G401.6 (cell line): ENCODE results near the gene AREG.

ENCODE experiments used
- FAIRE-seq: peaks from 2 replicates; lab custom pipeline; 2012; peaks lifted over from hg19 to GRCh38; lab: Jason Lieb, UNC

The AREG gene

GRCh38 chr4:74463123-74463522 lies 18.2 kb downstream of the AREG start:
- no peak for FAIRE-seq

GRCh38 chr4:74464291-74464690 lies 19.4 kb downstream of the AREG start:
- no peak for FAIRE-seq

GRCh38 chr4:74466242-74466641 lies 21.3 kb downstream of the AREG start:
- no peak for FAIRE-seq

GRCh38 chr4:74471264-74471663 lies 26.3 kb downstream of the AREG start:
- no peak for FAIRE-seq

GRCh38 chr4:74473155-74473811 lies 28.3 kb downstream of the AREG start:
- no peak for FAIRE-seq

- no peak for FAIRE-seq
These were observed 29.6 kb downstream of the AREG start for GRCh38 chr4:74474345-74475090.

- FAIRE-seq = no peak
These were observed 30.3 kb downstream of the AREG start for GRCh38 chr4:74475091-74475800.

GRCh38 chr4:74475946-74476345 lies 31.0 kb downstream of the AREG start:
- no peak for FAIRE-seq

GRCh38 chr4:74479009-74479408 lies 34.1 kb downstream of the AREG start:
- FAIRE-seq = no peak

GRCh38 chr4:74480267-74480666 lies 35.3 kb downstream of the AREG start:
- no peak for FAIRE-seq

GRCh38 chr4:74481891-74482609 lies 37.1 kb downstream of the AREG start:
- FAIRE-seq = no peak

GRCh38 chr4:74483226-74483911 lies 38.4 kb downstream of the AREG start:
- no peak for FAIRE-seq

- FAIRE-seq = no peak
These were observed 42.0 kb downstream of the AREG start for GRCh38 chr4:74486905-74487304.

- FAIRE-seq = no peak
These were observed 42.8 kb downstream of the AREG start for GRCh38 chr4:74487771-74488170.

GRCh38 chr4:74490736-74491135 lies 45.8 kb downstream of the AREG start:
- no peak for FAIRE-seq

- no peak for FAIRE-seq
These were observed 55.2 kb downstream of the AREG start for GRCh38 chr4:74499986-74500781.

GRCh38 chr4:74501579-74501978 lies 56.6 kb downstream of the AREG start:
- FAIRE-seq = no peak

GRCh38 chr4:74503580-74503979 lies 58.6 kb downstream of the AREG start:
- FAIRE-seq = no peak

GRCh38 chr4:74504212-74504611 lies 59.3 kb downstream of the AREG start:
- no peak for FAIRE-seq
